Activated CD8-positive, alpha-beta memory T cell treated with anti-CD3 and anti-CD28 coated beads for 24 hours (primary cell): ENCODE measurements around the gene TICAM2.
A peak's percentile ranks its signal among the peaks of the same experiment; 100 is the strongest.
"Not testable (repeated sequence)": the region's sequence is repeated elsewhere in the genome, so short reads cannot be mapped to it uniquely, and the experiment has no call there.

Experiments used
- DNase-seq: peaks from one replicate; pipeline ENCODE4 v3.0.0-alpha.2; 2020

TICAM2 gene, protein sequence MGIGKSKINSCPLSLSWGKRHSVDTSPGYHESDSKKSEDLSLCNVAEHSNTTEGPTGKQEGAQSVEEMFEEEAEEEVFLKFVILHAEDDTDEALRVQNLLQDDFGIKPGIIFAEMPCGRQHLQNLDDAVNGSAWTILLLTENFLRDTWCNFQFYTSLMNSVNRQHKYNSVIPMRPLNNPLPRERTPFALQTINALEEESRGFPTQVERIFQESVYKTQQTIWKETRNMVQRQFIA

DNA sequence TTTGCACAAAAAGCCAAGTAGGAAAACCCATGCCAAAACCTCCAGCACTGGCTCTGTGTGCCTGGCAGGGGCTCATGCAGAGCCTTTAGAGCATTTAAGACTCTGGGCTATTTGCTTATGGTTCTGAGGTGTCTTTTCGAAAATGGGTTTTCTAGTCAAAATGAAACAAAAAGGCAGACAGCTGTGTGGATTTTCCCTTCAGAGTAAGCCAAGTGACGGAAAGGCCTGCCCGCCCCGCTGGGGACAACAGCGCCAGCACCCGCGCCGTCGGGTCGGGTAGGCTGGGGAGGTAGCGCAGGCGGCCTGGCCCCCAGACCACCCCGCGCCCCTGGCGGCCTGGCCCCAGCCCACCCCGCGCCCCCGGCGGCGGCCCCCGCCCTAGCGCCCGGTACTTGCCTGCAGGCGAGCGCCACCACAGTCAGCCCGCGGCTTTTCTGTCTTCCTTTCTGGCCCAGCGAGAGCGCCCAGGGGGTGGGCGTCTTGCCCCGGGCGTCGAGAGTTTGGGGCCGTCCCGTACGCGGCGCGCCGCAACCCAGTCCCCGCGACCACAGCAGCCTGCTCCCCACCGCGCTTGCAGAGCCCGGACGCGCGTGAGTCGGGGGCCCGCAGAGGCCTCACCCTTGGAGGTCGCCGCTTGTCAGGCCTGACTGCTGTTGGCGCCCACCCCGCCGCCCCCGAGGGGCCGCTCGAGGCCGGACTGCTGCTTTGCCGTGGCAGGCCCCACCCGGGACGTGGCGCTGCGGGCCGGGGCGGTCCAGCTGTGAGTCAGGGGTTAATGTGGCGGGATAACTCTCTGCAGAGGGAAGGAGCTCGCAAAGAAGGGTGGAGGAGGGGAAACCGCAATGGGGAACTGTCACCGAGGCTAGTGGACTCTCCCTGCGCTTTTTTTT lies at the start of gene TICAM2:
TICAM2 (minus strand) TSS at position 779 of the 890 bp plus-strand sequence. CDS start 21,223 bp downstream, outside the sequence.
- DNase-seq: peak; percentile 87

DNA sequence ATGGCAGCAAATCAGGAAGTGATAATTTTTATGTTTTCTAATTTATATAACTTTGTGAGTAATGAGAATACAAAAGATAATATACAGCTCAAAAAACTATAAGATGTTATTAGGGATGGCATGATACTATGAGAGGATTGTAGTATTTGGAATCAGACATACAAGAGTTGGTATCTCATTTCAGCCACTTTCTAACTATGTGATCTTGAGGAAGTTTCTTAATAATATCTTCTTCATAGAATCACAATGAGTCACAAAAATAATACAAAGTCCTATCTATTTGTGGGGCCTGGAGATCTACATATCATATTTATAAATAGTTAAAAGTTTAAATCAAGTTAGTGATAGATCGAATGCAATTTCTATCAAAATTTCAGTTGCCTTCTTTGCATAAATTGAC lies 47.3 kb upstream of the TICAM2 start:
- no peak for DNase-seq

DNA sequence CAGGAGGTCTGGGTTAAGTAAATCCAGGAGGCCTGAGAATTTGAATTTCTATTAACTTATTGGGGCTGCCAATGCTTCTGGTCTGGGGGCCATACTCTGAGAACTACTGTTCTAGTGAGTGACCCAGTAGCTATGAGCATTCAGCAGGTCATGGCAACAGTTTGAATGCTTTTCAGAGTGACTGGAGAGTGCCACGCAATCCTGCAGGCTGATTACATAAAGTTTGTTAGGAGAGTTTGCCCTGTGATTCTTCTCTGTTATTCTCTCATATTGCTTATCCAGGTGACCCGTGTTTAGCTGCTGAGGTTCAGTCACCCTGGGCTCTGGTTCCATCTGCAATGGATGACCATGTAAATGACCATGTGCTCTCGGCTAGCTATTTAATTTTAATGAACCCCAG lies 45.8 kb upstream of the TICAM2 start:
- no peak for DNase-seq

DNA sequence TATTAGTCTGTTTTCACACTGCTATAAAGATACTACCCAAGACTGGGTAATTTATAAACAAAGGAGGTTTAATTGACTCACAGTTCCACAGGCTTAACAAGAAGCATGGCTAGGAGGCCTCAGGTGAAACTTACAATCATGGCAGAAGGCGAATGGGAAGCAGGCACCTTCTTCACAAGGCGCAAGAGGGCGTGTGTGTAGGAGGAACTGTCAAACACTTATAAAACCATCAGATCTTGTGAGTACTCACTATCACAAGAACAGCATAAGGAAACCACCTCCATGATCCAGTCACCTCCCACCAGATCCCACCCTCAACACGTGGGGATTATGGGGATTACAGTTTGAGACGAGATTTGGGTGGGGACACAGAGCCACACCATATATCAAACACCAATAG lies 43.1 kb upstream of the TICAM2 start:
- DNase-seq: not testable (repeated sequence)

DNA sequence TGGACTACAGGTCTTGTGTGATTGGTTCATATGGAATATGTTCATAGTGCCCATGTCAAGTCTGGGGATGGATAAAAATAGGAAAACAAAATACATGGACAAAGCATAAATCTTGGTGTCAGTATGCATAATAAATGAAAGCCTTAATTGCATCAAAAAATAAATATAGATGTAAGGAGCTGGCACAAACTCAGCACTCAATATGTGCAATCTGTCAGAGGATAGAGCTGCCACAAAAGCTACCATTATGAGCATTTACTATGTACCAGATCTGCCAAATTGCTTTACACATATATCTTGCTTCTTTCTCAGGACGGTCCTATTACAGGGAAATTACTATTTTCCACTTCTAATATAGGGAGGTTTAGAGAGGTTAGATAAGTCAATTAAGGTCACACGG lies 41.8 kb upstream of the TICAM2 start:
- no peak for DNase-seq

DNA sequence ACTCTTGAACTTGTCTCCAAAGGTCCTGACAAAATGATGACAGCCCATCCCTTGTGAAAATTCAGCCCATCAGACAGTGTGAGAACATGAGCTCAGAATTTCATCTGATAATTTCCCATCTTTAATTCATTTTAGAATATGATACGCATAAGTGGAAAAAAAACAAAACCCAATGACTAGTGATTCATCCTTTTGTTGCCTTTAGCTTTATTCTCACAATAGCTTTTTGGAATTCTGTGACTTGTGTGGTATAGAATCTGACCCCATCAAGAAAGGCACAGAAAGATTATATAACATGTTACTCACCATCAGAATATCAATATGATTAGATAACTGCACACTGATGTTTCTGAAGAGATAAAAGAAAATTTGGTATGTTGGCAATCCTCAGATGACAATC lies 39.7 kb upstream of the TICAM2 start:
- DNase-seq: no peak

DNA sequence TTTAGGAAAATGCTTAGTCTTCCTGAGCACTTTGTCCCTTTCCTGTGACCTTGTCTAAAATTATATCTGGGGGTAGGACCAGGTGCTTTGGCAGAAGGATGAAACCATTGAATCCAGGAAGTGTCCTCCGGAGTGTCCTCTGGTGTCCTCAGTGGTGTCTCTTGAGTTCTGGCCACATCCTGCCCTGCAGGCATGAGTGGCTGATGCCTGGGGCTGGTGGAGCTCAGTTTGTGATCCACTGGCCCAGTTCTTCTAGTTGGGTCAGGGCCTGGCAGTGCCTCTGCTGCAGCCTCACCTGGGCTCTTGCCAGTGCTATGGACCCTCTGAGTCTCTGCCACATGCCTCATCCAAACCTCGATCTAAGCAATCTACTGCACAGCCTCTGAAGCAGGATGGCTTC lies 38.0 kb upstream of the TICAM2 start:
- DNase-seq: no peak

DNA sequence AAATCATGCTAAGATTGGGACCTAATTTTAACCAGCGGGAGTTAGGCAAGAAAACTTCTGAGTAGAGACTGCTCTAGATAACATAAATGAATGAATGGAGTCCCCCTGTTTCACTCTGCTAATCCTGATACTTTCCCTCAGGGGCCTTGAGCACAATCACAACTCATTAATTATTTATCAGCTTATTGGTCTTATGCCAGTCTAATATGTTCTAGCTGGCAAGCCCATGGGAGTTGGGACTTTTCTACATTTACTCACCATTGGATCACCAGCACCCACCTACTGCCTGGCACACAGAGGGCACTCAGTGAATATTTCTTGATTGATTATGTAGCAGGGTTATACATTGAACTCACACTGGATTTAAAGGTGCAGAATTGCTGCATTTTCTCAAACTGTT lies 37.1 kb upstream of the TICAM2 start:
- DNase-seq: no peak

DNA sequence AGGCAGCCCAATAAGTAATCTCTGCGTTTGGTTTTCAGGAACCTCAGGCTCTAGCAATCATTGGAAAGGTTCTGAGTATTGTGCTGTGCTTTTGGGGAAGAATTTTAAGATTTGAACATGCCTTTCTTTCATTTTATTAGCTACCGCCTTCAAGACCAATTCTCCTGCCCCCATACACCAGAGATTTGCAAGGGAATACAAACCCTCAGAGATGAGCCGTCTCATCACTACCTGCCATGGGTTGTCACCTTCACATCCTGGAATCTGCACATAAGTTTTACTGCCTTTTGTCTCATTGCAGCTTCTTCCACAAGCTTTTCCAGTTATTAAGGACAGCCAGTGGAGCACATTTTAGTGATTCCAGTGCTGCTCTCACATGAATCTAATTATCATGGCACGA lies 35.2 kb upstream of the TICAM2 start:
- no peak for DNase-seq

DNA sequence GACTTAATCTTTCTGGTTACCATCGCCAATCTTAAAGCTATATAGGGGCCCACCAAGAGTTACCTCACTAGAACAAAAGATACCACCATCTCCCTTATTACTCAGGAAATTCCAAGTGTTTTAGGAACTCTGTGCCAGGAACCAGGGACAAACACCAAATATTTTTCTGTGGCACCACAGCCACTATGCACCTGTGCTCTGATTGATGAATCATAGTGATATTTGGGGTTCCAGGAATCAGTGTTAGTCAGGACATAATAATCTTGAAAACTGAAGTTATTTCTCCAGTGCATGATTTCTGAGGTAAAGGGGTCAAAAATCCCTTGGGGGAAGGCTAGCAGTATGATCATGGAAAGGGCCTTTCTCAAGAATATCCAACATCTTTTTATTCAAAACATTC lies 33.7 kb upstream of the TICAM2 start:
- DNase-seq: no peak

DNA sequence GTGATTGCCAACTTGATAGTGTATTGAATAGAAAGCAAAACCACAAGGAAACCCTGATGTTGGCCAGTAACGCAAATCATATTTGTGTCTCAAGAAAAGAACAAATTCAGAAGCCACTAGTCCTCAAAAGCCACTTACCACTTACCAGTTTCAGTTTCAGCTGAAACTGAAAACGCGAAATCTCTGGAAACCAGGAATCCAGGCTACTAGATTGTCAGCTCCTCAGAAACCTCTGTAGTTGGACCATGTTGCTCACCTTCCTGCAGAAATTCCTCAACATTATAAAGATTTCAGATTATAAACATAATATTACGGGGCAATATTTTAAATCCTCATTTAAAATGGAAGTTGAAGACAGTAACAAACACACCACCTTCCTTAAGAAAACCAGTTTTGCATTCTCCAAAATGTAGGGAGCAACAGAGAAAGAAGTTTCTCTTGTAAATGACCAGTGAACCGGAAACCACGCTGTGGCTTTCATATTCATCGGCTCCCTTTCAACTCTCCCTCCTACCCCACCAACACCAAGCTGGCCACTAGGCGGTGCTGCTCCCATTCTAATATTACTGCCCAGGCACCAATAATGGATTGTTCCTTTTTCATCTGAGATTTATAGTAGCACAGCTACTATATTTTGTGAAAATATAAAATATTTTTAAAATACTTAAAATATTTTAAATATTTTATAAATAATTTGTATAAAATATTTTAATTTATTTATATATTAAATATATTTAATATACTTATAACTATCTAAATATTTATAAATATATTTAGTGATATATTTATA lies 32.3 kb upstream of the TICAM2 start:
- peak; percentile 92 for DNase-seq

DNA sequence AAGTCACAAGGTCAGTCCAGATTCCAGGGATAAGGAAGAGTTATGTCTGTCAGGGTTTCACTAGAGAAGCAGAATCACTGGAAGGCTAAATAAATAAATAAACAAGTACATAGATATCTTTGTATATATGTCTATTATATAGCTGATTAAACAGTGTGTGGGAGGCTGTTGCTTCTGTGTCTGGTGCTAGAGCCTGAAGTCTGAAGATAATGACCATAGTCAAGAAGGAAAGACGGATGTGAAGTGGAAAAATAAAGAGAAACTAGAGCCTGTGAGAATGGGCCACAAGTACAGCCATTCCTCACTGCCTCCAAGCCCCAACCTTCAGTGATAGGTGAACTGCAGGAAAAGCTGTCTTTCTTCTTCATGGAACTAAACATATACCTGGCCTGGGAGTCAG lies 27.6 kb upstream of the TICAM2 start:
- DNase-seq: no peak

DNA sequence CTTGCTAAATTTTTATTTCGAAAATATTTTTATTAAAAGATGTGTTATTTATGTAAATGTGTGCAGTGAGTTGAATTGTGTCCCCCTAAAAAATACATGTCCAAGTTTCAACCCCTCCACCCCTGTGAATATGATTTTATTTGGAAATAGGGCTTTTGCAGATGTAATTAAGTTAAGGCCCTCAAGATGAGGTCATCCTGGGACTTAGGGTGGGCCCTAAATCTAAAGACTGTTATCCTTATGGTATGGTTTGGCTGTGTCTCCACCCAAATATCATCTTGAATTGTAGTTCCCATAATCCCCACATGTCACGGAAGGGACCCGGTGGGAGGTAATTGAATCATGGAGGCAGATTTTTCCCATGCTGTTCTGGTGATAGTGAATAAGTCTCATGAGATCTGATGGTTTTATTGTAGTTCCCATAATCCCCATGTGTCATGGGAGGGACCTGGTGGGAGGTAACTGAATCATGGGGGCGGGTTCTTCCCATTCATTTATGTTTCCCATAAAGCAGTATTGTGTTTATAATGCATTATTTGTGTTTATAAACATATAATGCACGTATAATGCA lies 25.1 kb upstream of the TICAM2 start:
- DNase-seq: no peak

DNA sequence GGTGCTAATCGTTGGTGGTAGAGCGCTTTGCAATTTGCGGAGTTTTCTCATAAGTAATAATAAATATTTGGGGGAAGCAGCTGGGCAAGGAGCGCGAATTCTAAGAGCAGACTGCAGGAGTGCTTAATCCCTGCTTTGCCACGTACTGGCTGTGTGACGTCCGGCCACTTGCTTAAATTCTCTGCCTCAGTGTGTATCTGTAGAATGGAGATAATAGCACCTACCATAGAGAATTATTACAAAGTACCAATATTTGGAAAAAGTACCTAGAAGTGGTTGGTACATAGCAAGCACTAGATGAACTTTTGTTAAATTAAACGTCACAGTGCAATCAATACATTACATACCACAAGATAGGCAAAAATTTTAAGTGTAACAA lies 24.2 kb upstream of the TICAM2 start:
- no peak for DNase-seq

DNA sequence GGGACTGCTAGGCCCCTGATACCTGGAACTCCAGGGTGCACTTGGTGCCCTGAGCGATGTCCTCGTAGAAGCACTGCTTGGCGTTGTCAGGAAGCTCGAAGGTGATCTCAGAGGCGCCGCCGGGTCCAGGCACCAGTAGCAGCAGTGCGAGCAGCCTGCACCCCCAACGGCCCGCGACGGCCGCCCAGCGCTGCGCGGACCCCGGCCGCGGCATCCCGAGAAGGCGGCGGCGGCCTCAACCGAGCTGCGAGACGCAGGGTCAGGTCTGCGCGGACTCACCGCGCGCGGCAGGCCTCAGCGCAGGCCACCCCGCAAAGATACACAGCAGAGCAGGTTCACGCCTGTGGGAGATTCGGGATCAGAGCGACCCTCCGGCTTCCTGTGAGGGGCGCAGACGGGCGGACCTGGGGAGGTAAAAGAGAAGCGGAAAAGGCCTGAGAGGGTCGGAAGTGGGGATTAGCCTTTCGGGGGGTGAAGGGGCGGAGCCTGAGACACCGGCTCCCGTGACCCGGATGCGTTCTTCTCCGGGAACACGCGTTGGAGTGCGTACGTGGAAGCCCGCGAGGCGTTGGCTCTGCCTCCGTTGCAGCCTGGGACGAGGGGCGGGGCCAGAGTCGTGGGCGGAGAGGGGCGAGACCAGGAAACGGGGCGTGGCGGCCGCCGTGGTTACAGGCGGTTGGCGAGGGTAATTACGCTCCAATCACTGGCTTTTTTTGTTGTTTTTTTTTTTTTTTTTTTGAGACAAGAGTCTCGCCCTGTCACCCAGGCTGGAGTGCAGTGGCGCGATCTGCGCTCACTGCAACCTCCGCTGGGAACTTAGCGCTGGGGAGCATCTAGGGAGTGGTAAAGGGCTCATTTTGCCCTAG lies 23.5 kb upstream of the TICAM2 start, which contains the start of gene TMED7:
TMED7 (minus strand) TSS at position 458 of the 866 bp plus-strand sequence; CDS start at position 214, 244 bp downstream.
- peak; percentile 100 for DNase-seq

DNA sequence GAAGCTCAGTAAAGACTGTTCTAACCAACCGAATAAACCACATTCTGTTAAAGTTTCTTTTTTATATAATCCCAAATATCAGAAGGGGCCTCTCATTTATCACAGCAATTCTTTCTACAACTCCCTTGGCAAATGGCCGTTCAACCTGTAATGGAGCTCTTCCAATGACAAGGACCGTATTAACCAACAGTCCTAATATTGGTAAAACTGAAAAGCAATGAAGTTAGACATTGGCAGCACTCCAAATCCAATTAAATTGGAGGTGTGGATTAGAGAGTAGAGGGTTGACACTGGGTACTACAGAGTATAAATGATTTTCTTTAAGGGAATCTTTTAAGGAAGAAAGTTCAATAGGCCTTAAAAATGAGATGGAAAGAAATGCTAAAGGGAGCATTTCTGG lies 22.7 kb upstream of the TICAM2 start:
- no peak for DNase-seq

DNA sequence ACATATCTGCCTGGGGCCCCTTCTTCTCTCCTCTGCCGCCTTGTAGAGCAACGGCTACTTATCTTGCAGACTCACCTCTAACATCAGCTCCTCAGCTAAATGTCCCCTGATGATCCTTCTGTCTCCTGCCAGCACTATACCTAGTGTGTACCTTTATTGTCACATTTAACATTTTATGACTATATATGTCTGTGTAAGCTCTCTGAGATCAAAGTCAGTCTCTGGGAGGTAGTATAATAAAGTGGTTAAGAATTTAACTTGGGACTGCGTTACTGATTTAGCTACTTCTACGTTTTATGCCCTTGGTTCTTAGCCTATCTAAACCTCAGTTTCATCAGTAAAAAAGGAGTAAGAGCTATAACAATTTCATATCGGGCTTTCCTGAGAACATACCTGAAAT lies 21.4 kb upstream of the TICAM2 start:
- DNase-seq: no peak

DNA sequence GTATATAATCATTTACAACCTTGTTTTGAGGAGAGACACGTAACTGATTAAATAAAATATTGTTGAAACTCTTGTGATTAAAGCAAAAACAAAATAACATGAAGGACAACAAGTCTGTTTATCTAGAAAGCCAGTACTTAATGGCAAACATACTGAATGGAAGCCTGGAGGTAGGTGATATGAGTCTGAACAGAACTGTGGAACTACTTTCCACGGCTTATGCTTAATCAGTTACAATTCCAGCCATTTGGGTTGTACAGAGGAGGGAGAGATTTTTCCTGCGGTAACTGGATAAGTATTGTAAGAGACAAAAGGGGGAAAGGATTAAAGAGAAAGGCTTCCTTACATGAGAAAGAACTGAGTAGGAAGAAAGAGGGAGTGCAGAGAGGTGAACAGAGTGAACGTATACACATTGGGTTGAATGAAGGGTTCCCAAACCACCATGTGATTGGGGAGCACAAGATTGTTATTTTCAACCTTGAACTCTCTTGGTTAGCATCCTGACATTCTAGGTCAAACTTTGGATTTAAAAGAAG lies 19.2 kb upstream of the TICAM2 start:
- DNase-seq: no peak

DNA sequence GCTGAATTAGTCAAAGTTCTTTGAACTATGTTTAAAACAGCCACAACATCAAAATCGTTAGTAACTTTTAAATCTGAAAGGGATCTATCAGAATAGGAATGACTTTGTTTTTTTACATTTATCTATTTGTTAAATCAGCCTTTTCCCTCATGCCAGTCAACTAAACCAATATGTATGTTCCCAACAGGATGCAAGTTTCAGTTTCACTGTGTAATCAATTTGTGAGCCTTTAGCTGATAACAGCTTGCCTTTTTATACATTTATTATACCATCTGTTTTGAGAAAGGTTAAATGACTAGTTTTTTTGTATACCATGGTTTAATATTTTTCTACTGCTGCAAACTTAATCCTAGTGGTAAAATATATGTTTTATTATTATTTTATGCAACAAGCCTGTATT lies 14.6 kb upstream of the TICAM2 start:
- no peak for DNase-seq

DNA sequence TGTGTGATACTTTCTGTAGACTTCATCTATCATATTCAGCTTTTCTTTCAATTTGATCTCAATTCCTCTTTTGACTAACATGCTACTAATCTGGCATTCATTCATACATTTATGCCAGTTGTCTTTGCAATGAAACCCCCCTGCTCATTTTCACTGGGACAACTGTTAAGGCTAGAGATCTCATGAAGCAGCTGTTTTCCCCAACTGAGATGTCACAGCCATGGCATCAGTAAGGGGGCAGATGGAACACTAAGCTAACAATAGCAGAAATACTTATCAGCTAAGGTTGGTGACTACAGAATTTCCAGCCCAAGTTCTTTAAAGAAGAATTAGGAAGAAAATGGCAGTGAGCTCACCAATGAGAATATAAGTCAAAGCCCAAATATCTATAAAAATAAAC lies 14.2 kb upstream of the TICAM2 start:
- no peak for DNase-seq

DNA sequence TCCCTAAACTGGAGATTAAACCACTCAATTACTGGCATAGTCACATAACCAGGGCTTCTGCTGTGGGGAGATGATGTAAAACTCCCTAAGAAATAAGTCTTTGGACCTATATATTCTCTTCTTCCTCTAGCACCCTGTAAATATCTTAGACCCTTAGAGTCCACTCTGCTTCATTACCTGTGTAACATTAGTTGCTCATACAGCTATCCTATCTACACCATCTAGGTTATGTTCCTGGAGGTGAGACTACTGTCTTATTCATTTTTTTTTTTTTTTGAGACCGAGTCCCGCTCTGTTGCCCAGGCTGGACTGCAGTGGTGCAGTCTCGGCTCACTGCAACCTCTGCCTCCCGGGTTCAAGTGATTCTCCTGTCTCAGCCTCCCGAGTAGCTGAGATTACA lies 9.6 kb upstream of the TICAM2 start:
- DNase-seq: no peak

DNA sequence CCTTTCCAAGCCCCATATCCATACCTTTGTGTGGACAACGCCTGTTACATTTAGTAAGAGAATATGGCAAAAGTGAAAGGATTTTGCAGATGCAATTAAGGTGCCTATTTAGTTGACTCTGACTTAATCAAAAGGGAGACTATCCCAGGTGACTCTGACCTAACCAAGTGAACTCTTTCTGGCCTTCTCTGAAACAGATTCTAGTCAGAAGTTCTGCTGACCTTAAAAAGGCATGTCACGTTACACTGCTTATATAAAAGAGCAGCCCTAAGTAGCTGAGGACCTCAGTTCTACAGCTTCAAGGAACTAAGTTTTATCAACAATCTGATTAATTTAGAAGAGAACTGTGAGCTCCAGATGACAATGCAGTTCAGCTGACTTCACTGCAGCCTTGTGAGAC lies 5.7 kb upstream of the TICAM2 start:
- no peak for DNase-seq
